ENCODE results near the gene PPP1CA.

Gene PPP1CA

DNA sequence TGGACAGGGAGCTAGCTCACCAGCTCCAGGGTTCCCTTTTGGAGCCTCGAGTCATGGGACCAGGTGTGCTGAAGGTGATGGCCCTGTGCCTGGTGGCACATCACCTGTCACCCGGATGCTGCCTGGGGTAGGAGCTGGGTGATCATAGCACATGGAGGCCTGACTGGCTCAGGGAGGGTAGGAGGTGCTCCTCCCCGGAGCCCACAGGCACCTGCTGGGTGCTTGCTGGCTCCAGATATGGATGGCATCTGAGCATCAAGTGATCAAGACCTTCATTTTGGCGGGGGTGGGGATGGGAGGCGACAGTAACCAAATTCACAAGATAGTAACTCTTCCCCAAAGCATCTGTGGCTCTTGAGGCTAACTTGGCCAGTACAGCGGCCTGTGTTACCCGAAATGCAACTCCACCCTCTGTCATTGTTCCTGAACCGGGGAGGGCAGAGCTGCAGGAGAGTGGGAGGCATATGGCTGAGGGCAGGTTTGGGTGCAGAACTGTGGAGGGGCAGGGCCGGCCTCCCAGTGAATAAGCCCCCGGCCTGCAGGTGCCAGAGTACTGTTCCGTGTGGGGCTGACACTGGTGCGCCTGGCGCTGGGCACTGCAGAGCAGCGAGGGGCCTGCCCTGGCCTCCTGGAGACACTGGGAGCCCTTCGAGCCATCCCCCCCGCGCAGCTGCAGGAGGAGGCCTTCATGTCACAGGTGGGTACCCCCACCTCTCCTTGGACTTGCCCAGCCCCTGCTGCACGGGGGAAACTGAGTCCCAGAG is 7.0 kb upstream of the PPP1CA start:
- peak overlapping the region; percentile 99 for H3K9ac ChIP-seq (ENCODE audit: low read depth, low read length)
- peaks cover 42% of the 10 kb centered on the region for H3K36me3 ChIP-seq (ENCODE audit: insufficient read depth, low read length)
- peak overlapping the region in 1 of 2 experiments; percentile 86; a peak in 2 of 4 replicates for H3K4me3 ChIP-seq (ENCODE audit: low read depth in 1 of 2, low read length in 2 of 2)
- ATAC-seq (ENCODE audit: insufficient read depth, low read depth) (peak; percentile 47), DNase-seq (peak; percentile 76)
- peaks cover 45% of the 10 kb centered on the region for H3K79me2 ChIP-seq (ENCODE audit: insufficient read depth, low read length)
- no peak for TF ChIP-seq EZH2 (IDR thresholded peaks at IDR 0.05; ENCODE audit: borderline replicate concordance, low read depth, low read length, severe bottlenecking)
- TF ChIP-seq, protein P1, sequence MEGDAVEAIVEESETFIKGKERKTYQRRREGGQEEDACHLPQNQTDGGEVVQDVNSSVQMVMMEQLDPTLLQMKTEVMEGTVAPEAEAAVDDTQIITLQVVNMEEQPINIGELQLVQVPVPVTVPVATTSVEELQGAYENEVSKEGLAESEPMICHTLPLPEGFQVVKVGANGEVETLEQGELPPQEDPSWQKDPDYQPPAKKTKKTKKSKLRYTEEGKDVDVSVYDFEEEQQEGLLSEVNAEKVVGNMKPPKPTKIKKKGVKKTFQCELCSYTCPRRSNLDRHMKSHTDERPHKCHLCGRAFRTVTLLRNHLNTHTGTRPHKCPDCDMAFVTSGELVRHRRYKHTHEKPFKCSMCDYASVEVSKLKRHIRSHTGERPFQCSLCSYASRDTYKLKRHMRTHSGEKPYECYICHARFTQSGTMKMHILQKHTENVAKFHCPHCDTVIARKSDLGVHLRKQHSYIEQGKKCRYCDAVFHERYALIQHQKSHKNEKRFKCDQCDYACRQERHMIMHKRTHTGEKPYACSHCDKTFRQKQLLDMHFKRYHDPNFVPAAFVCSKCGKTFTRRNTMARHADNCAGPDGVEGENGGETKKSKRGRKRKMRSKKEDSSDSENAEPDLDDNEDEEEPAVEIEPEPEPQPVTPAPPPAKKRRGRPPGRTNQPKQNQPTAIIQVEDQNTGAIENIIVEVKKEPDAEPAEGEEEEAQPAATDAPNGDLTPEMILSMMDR (IDR thresholded peaks at IDR 0.05; ENCODE audit: borderline replicate concordance, extremely low read depth, low read length, poor library complexity, severe bottlenecking), result no peak
- H3K27ac ChIP-seq (ENCODE audit: low read length), result peak overlapping the region; percentile 89
- H3K27me3 ChIP-seq (ENCODE audit: insufficient read depth, low read length, poor library complexity), result no peaks in the 10 kb centered on the region
- H4K20me1 ChIP-seq (ENCODE audit: insufficient read depth, low read length), result no peaks in the 10 kb centered on the region; the same call in 1 of the 2 replicates
- H3K4me1 ChIP-seq (ENCODE audit: insufficient read depth, low read length), result peaks cover 97% of the 10 kb centered on the region
- no peak overlapping the region for H2AFZ ChIP-seq (ENCODE audit: low read depth, low read length)
- H3K4me2 ChIP-seq (ENCODE audit: insufficient read depth, low read length), result peak overlapping the region; percentile 82
- no peaks in the 10 kb centered on the region for H3K9me3 ChIP-seq (ENCODE audit: insufficient read depth, low read length, severe bottlenecking)

DNA sequence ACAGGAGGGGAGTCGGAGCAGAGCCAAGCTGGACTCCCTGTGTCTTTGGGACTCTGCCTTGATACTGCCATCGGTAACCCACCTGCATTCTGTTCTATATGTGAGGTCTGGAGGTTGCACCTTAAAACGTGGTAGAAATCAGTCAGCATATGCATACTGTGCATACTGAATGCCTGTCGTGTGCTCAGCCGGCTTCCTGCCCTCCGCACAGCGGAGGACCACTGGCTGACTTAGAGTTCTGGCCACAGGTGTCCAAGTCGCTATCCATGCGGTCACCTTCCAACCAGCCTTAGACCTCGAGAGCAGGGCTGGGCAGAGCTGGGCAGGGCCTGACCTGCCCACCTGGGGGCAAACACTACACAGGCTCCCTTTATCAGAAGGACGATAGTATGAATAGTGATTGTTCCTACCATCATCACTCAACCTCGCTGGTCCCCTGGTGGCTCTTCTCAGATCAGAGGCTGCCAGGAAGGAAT is 6.1 kb upstream of the PPP1CA start:
- Histone ChIP-seq H3K79me2 (ENCODE audit: insufficient read depth, low read length) (peaks cover 54% of the 10 kb centered on the region), H3K9me3 (ENCODE audit: insufficient read depth, low read length, severe bottlenecking) (no peaks in the 10 kb centered on the region), H3K36me3 (ENCODE audit: insufficient read depth, low read length) (peaks cover 42% of the 10 kb centered on the region), H4K20me1 (ENCODE audit: insufficient read depth, low read length) (no peaks in the 10 kb centered on the region; the same call in 1 of the 2 replicates), H3K4me2 (ENCODE audit: insufficient read depth, low read length) (peak overlapping the region; percentile 82), H3K27me3 (ENCODE audit: insufficient read depth, low read length, poor library complexity) (no peaks in the 10 kb centered on the region), H3K27ac (ENCODE audit: low read length) (peak overlapping the region; percentile 89), H3K9ac (ENCODE audit: low read depth, low read length) (peak overlapping the region; percentile 99), H3K4me3 (ENCODE audit: low read depth in 1 of 2, low read length in 2 of 2) (peak overlapping the region in 1 of 2 experiments; percentile 86; a peak in 2 of 4 replicates), H3K4me1 (ENCODE audit: insufficient read depth, low read length) (peaks cover 98% of the 10 kb centered on the region), H2AFZ (ENCODE audit: low read depth, low read length) (no peak overlapping the region)
- DNase-seq, result peak; percentile 17
- ATAC-seq (ENCODE audit: insufficient read depth, low read depth), result no peak
- TF ChIP-seq EZH2 (IDR thresholded peaks at IDR 0.05; ENCODE audit: borderline replicate concordance, low read depth, low read length, severe bottlenecking), result no peak
- TF ChIP-seq, protein P1 (IDR thresholded peaks at IDR 0.05; ENCODE audit: borderline replicate concordance, extremely low read depth, low read length, poor library complexity, severe bottlenecking), result no peak

DNA sequence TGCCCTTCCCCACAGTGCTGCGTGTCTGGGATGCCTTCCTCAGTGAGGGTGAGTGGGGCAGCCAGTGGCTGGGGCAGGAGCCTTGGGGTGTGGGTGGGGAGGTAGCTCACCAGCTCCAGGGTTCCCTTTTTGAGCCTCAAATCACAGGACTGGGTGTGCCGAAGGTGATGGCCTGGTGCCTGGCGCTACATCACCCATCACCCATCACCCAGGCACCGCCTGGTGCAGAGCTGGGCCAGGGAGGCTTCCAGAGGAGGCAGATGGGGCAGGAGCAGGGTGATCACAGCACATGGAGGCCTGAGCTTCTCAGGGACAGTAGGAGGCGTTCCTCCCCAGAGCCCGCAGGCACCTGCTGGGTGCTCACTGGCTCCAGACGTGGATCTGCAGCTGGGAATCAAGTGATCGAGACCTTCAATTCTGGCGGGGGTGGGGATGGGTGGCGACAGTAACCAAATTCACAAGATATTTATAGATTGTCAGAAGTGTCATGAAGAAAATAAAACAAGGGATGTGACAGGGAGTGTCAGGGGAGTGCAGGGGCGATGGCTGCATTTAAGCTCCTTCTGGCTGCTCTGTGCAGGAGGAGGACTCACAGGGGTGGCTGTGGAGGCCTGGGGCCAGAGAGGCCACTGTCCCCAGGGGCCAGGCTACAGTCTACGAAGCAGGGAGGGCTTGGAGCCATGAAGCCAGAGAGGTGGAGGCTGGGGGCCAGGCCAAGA is 5.5 kb upstream of the PPP1CA start:
- Histone ChIP-seq H3K4me1 (ENCODE audit: insufficient read depth, low read length) (peaks cover 98% of the 10 kb centered on the region), H3K27me3 (ENCODE audit: insufficient read depth, low read length, poor library complexity) (no peaks in the 10 kb centered on the region), H3K9me3 (ENCODE audit: insufficient read depth, low read length, severe bottlenecking) (no peaks in the 10 kb centered on the region), H3K9ac (ENCODE audit: low read depth, low read length) (peak overlapping the region; percentile 99), H3K79me2 (ENCODE audit: insufficient read depth, low read length) (peaks cover 60% of the 10 kb centered on the region), H3K36me3 (ENCODE audit: insufficient read depth, low read length) (peaks cover 42% of the 10 kb centered on the region), H4K20me1 (ENCODE audit: insufficient read depth, low read length) (no peaks in the 10 kb centered on the region; the same call in 1 of the 2 replicates), H2AFZ (ENCODE audit: low read depth, low read length) (no peak overlapping the region), H3K4me3 (ENCODE audit: low read depth in 1 of 2, low read length in 2 of 2) (peak overlapping the region in 1 of 2 experiments; percentile 86; a peak in 2 of 4 replicates), H3K27ac (ENCODE audit: low read length) (peak overlapping the region; percentile 89), H3K4me2 (ENCODE audit: insufficient read depth, low read length) (peak overlapping the region; percentile 82)
- ATAC-seq (ENCODE audit: insufficient read depth, low read depth) (no peak), DNase-seq (peak; percentile 39)
- TF ChIP-seq, protein P1 (IDR thresholded peaks at IDR 0.05; ENCODE audit: borderline replicate concordance, extremely low read depth, low read length, poor library complexity, severe bottlenecking), result peak; percentile 28
- TF ChIP-seq EZH2 (IDR thresholded peaks at IDR 0.05; ENCODE audit: borderline replicate concordance, low read depth, low read length, severe bottlenecking), result no peak
